B cell (primary cell): ENCODE data around the gene OR1M1.

Experiments
- CTCF ChIP-seq: fragments of 200-600 bp; IDR thresholded peaks from one replicate; pipeline ENCODE4 v1.8.0; 2022; ENCODE audit warnings: antibody characterized with exemption, mild to moderate bottlenecking
- EZH2 ChIP-seq: IDR thresholded peaks from 2 replicates; pipeline ENCODE4 v1.6.1; 2012; ENCODE audit warnings: borderline replicate concordance, low read depth, mild to moderate bottlenecking, moderate library complexity, low read length; ENCODE audit not compliant: insufficient read depth, poor library complexity, severe bottlenecking

DNA sequence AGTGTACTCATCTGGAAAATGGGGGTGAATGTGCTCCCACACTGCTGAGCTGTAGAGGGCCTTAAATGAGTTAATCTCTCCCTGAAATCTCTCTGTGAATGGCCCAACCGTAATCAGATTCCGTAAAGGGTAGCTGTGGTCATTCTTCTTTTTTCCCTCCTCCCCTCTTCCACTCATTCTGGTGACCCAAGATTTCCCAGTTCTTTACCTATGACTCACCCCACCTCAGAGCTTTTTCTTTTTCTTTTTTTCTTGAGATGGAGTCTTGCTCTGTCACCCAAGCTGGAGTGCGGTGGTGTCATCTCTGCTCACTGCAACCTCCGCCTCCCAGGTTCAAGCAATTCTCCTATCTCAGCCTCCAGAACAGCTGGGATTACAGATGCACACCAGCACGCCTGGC is 43.3 kb upstream of the OR1M1 start:
- TF ChIP-seq CTCF (no peak), EZH2 (no peak)
